ENCODE results near the gene PRKN.

DNA sequence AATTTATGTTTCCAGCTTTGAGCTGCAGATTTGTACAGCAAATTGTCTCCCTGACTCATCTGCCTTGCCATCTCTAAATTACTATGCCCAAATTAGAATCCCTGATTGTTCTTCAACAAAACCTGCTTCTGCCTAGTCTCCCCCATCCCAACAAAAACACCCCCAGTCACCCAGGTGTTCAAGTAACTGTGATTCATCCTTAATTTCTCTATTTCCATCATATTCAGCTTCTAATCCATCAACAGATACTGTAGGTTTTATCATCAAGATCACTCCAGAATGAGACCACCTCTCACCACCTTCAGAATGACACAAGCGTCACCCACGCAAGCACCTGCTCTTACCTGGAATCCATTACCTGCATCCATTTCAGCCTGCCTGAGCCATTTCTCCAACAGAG is 498.5 kb downstream of the PRKN start:
- no peak for TF ChIP-seq CTCF (IDR thresholded peaks at IDR 0.05)
- TF ChIP-seq EZH2phosphoT487 (IDR thresholded peaks at IDR 0.05): no peak
- TF ChIP-seq EZH2 (IDR thresholded peaks at IDR 0.05): no peak

Measured in neural progenitor cell (in vitro differentiated cells).